Measurements from ENCODE around the gene CIT. TPM values are rescaled to one million over a fixed set of nuclear protein-coding genes. Genes with fewer than 3 reads are reported as not detected.

CIT gene
- total RNA-seq, 6 experiments from 2014 or later: 23.1 to 55.5 (median 48.3) TPM

DNA sequence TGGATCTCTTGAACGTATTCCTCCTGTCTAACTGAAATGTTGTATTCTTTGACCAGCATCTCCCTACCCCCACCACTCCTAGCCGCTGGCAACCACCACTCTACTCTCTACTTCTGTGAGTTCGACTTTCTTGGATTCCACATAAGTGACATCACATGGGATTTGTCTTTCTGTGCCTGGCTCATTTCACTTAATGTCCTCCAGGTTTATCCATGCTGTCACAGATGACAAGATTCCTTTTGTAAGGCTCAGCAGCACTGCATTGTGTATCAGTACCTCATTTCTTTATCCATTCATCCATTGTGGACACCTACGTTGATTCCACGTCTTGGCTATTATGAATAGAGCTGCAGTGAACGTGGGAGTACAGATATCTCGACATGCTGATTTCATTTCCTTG lies 198.7 kb downstream of the CIT start:
- H3K9me3 Mint-ChIP-seq: no peaks in the 10 kb centered on the region
- H3K4me1 Mint-ChIP-seq (ENCODE audit: low read depth): peaks cover 24% of the 10 kb centered on the region
- no peak overlapping the region for H3K27ac Mint-ChIP-seq
- H3K27me3 Mint-ChIP-seq (ENCODE audit: insufficient read depth): no peaks in the 10 kb centered on the region
- no peak for TF ChIP-seq CTCF (IDR thresholded peaks at IDR 0.05)
- H3K36me3 Mint-ChIP-seq (ENCODE audit: low read depth): peaks cover 54% of the 10 kb centered on the region
- no peak for DNase-seq
- no peak overlapping the region for H3K4me3 Mint-ChIP-seq

DNA sequence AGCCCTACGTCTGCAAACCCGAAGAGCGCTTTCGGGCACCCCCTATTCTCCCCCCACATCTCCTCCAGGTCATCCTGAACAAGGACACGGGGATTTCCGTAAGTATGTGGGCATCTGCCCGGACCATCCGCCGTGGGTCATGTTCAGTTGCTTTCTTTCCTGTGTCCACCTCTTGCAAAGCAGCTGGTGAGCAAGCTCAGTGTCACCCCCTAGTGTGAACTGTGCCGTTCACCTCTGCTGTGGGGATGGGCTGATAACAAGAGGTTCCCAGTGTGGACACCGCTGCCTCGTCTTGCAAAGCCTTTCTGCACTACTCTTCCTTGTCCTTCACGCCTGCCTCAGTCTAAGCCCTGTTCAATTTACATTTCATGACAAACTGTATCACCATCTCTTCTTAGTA lies 200.5 kb downstream of the CIT start:
- Mint-ChIP-seq H3K4me3 (no peak overlapping the region), H3K4me1 (ENCODE audit: low read depth) (peaks cover 6% of the 10 kb centered on the region), H3K36me3 (ENCODE audit: low read depth) (peaks cover 64% of the 10 kb centered on the region), H3K9me3 (no peaks in the 10 kb centered on the region), H3K27me3 (ENCODE audit: insufficient read depth) (no peaks in the 10 kb centered on the region), H3K27ac (no peak overlapping the region)
- DNase-seq: no peak
- TF ChIP-seq CTCF (IDR thresholded peaks at IDR 0.05): peak; percentile 21; the same call in 1 of the 2 replicates

DNA sequence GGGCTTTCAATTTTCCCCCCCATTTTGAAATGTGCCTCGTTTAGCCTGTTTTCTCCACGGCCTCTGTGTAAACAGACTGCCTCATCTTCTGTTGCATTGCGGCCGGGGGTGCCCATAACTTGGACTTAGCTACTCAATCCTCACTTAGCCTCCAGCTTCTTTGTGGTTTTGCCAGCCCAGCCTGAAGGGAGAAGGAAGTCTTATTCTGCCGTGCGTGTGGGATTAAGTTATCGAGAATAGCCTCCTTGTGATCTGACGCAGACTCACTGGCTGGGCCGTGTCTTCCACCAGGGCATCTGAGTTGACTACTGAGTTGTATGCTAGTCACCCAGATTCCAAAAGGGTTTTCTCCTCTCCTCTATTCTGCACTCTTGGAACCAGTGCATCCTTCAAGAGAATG lies 201.1 kb downstream of the CIT start:
- Mint-ChIP-seq H3K4me3 (no peak overlapping the region), H3K27me3 (ENCODE audit: insufficient read depth) (no peaks in the 10 kb centered on the region), H3K9me3 (no peaks in the 10 kb centered on the region), H3K36me3 (ENCODE audit: low read depth) (peaks cover 64% of the 10 kb centered on the region), H3K4me1 (ENCODE audit: low read depth) (peaks cover 6% of the 10 kb centered on the region), H3K27ac (no peak overlapping the region)
- TF ChIP-seq CTCF (IDR thresholded peaks at IDR 0.05): no peak
- no peak for DNase-seq

DNA sequence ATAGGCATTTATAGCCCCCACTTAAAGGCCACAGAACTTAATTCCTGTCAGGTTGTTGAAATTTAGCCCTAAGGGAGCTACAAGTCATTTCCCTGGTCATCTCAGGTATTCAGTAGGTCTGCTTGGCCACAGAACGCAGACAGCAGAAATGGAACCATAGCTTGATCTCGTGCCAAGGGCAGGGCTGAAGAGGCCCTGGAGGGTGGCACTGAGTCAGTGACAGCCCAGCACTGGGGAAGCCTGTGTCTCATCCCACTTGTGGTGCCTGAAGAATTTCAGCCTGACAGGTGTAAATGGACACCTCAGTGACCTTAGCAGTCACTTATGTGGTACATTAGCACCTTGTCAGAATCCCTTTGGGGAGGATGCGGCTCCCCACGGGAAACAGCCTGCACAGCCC lies 202.6 kb downstream of the CIT start:
- H3K36me3 Mint-ChIP-seq (ENCODE audit: low read depth): peaks cover 58% of the 10 kb centered on the region
- no peak overlapping the region for H3K27ac Mint-ChIP-seq
- no peak for TF ChIP-seq CTCF (IDR thresholded peaks at IDR 0.05)
- H3K9me3 Mint-ChIP-seq: no peaks in the 10 kb centered on the region
- no peak overlapping the region for H3K4me3 Mint-ChIP-seq
- H3K4me1 Mint-ChIP-seq (ENCODE audit: low read depth): peaks cover 17% of the 10 kb centered on the region
- peaks cover under 1% of the 10 kb centered on the region; the same call in 1 of the 2 replicates for H3K27me3 Mint-ChIP-seq (ENCODE audit: insufficient read depth)
- no peak for DNase-seq

GRCh38 chr12:119673634-119674033 lies 203.5 kb downstream of the CIT start:
- no peak for DNase-seq
- Mint-ChIP-seq H3K27ac (no peak overlapping the region), H3K9me3 (no peaks in the 10 kb centered on the region), H3K27me3 (ENCODE audit: insufficient read depth) (peaks cover 2% of the 10 kb centered on the region; the same call in 1 of the 2 replicates), H3K4me3 (no peak overlapping the region), H3K36me3 (ENCODE audit: low read depth) (peaks cover 52% of the 10 kb centered on the region), H3K4me1 (ENCODE audit: low read depth) (peaks cover 17% of the 10 kb centered on the region)
- TF ChIP-seq CTCF (IDR thresholded peaks at IDR 0.05): no peak

DNA sequence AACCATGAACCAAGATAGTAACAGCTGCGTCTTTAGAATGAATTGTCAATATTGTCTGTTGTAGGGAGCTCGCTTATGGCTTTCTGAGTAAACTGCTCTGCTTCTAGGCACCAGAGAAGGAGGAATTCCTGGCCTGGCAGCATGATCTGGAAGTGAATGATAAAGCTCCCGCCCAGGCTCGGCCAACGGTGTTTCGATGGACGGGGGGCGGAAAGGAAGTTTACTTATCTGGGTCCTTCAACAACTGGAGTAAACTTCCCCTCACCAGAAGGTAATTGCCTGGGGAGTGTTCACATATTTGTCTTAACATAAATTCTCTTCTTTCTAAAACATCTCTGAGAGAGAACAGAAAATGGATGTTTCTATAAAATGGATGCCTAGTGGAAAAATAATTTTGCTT lies 204.9 kb downstream of the CIT start:
- Mint-ChIP-seq H3K9me3 (no peaks in the 10 kb centered on the region), H3K4me1 (ENCODE audit: low read depth) (peaks cover 19% of the 10 kb centered on the region), H3K27me3 (ENCODE audit: insufficient read depth) (peaks cover 2% of the 10 kb centered on the region; the same call in 1 of the 2 replicates), H3K4me3 (no peak overlapping the region), H3K36me3 (ENCODE audit: low read depth) (peaks cover 44% of the 10 kb centered on the region), H3K27ac (no peak overlapping the region)
- DNase-seq: no peak
- no peak for TF ChIP-seq CTCF (IDR thresholded peaks at IDR 0.05)

Data from HFFc6 (cell line).